ENCODE data around the gene ZBTB16.

The ZBTB16 gene

GRCh38 chr11:114152785-114153184, 93.3 kb downstream of the ZBTB16 start:
- no peaks in the 10 kb centered on the region for H3K9me3 ChIP-seq (ENCODE audit: low read length)
- H3K36me3 ChIP-seq (ENCODE audit: insufficient read depth, low read length) = peaks cover 17% of the 10 kb centered on the region
- H3K9ac ChIP-seq (ENCODE audit: low read length) = no peak overlapping the region
- no peaks in the 10 kb centered on the region for H3K27me3 ChIP-seq (ENCODE audit: control insufficient read depth in 1 of 2, insufficient read depth in 2 of 2, low read length in 2 of 2)
- H3K4me1 ChIP-seq (ENCODE audit: insufficient read depth, low read length) = peaks cover 68% of the 10 kb centered on the region
- peak overlapping the region; percentile 0 for H3K27ac ChIP-seq (ENCODE audit: low read depth, low read length)
- H3K4me3 ChIP-seq (ENCODE audit: low read depth in 1 of 2, low read length in 2 of 2) = no peak overlapping the region

- Histone ChIP-seq H3K36me3 (ENCODE audit: insufficient read depth, low read length) (peaks cover 21% of the 10 kb centered on the region), H3K9me3 (ENCODE audit: low read length) (no peaks in the 10 kb centered on the region), H3K4me1 (ENCODE audit: insufficient read depth, low read length) (peaks cover 68% of the 10 kb centered on the region), H3K27ac (ENCODE audit: low read depth, low read length) (no peak overlapping the region), H3K4me3 (ENCODE audit: low read depth in 1 of 2, low read length in 2 of 2) (no peak overlapping the region), H3K27me3 (ENCODE audit: control insufficient read depth in 1 of 2, insufficient read depth in 2 of 2, low read length in 2 of 2) (no peaks in the 10 kb centered on the region), H3K9ac (ENCODE audit: low read length) (no peak overlapping the region)
Observed at GRCh38 chr11:114153224-114153623, 93.7 kb downstream of the ZBTB16 start.

GRCh38 chr11:114154271-114155047, 94.9 kb downstream of the ZBTB16 start:
- Histone ChIP-seq H3K9me3 (ENCODE audit: low read length) (no peaks in the 10 kb centered on the region), H3K36me3 (ENCODE audit: insufficient read depth, low read length) (peaks cover 27% of the 10 kb centered on the region), H3K4me3 (ENCODE audit: low read depth in 1 of 2, low read length in 2 of 2) (no peak overlapping the region), H3K9ac (ENCODE audit: low read length) (no peak overlapping the region), H3K27ac (ENCODE audit: low read depth, low read length) (no peak overlapping the region), H3K4me1 (ENCODE audit: insufficient read depth, low read length) (peaks cover 72% of the 10 kb centered on the region), H3K27me3 (ENCODE audit: control insufficient read depth in 1 of 2, insufficient read depth in 2 of 2, low read length in 2 of 2) (no peaks in the 10 kb centered on the region)

- peak overlapping the region; percentile 16 for H3K27ac ChIP-seq (ENCODE audit: low read depth, low read length)
- H3K9ac ChIP-seq (ENCODE audit: low read length) = no peak overlapping the region
- peaks cover 70% of the 10 kb centered on the region for H3K4me1 ChIP-seq (ENCODE audit: insufficient read depth, low read length)
Observed at GRCh38 chr11:114155116-114155515, 95.6 kb downstream of the ZBTB16 start.

GRCh38 chr11:114156131-114156581, 96.6 kb downstream of the ZBTB16 start:
- Histone ChIP-seq H3K4me1 (ENCODE audit: insufficient read depth, low read length) (peaks cover 72% of the 10 kb centered on the region), H3K27ac (ENCODE audit: low read depth, low read length) (no peak overlapping the region), H3K4me3 (ENCODE audit: low read depth in 1 of 2, low read length in 2 of 2) (no peak overlapping the region), H3K9ac (ENCODE audit: low read length) (no peak overlapping the region), H3K27me3 (ENCODE audit: control insufficient read depth in 1 of 2, insufficient read depth in 2 of 2, low read length in 2 of 2) (no peaks in the 10 kb centered on the region), H3K9me3 (ENCODE audit: low read length) (no peaks in the 10 kb centered on the region), H3K36me3 (ENCODE audit: insufficient read depth, low read length) (peaks cover 27% of the 10 kb centered on the region)

More at GRCh38 chr11:114155116-114155515, 95.6 kb downstream of the ZBTB16 start:
- H3K27me3 ChIP-seq (ENCODE audit: control insufficient read depth in 1 of 2, insufficient read depth in 2 of 2, low read length in 2 of 2) = no peaks in the 10 kb centered on the region
- H3K9me3 ChIP-seq (ENCODE audit: low read length) = no peaks in the 10 kb centered on the region
- H3K4me3 ChIP-seq (ENCODE audit: low read depth in 1 of 2, low read length in 2 of 2) = no peak overlapping the region
- peaks cover 27% of the 10 kb centered on the region for H3K36me3 ChIP-seq (ENCODE audit: insufficient read depth, low read length)

GRCh38 chr11:114156782-114157181, 97.3 kb downstream of the ZBTB16 start:
- peaks cover 75% of the 10 kb centered on the region for H3K4me1 ChIP-seq (ENCODE audit: insufficient read depth, low read length)
- H3K27me3 ChIP-seq (ENCODE audit: control insufficient read depth in 1 of 2, insufficient read depth in 2 of 2, low read length in 2 of 2) = no peaks in the 10 kb centered on the region
- peak overlapping the region; percentile 7 for H3K27ac ChIP-seq (ENCODE audit: low read depth, low read length)
- H3K9ac ChIP-seq (ENCODE audit: low read length) = no peak overlapping the region
- H3K36me3 ChIP-seq (ENCODE audit: insufficient read depth, low read length) = peaks cover 27% of the 10 kb centered on the region
- no peaks in the 10 kb centered on the region for H3K9me3 ChIP-seq (ENCODE audit: low read length)
- no peak overlapping the region for H3K4me3 ChIP-seq (ENCODE audit: low read depth in 1 of 2, low read length in 2 of 2)

- Histone ChIP-seq H3K9me3 (ENCODE audit: low read length) (no peaks in the 10 kb centered on the region), H3K36me3 (ENCODE audit: insufficient read depth, low read length) (peaks cover 27% of the 10 kb centered on the region), H3K27me3 (ENCODE audit: control insufficient read depth in 1 of 2, insufficient read depth in 2 of 2, low read length in 2 of 2) (no peaks in the 10 kb centered on the region), H3K27ac (ENCODE audit: low read depth, low read length) (peak overlapping the region; percentile 98), H3K4me3 (ENCODE audit: low read depth in 1 of 2, low read length in 2 of 2) (no peak overlapping the region), H3K9ac (ENCODE audit: low read length) (no peak overlapping the region), H3K4me1 (ENCODE audit: insufficient read depth, low read length) (peaks cover 77% of the 10 kb centered on the region)
Observed at GRCh38 chr11:114157476-114158050, 98.1 kb downstream of the ZBTB16 start.

- Histone ChIP-seq H3K27ac (ENCODE audit: low read depth, low read length) (peak overlapping the region; percentile 98), H3K4me3 (ENCODE audit: low read depth in 1 of 2, low read length in 2 of 2) (no peak overlapping the region), H3K27me3 (ENCODE audit: control insufficient read depth in 1 of 2, insufficient read depth in 2 of 2, low read length in 2 of 2) (no peaks in the 10 kb centered on the region), H3K9me3 (ENCODE audit: low read length) (no peaks in the 10 kb centered on the region), H3K4me1 (ENCODE audit: insufficient read depth, low read length) (peaks cover 81% of the 10 kb centered on the region), H3K9ac (ENCODE audit: low read length) (no peak overlapping the region), H3K36me3 (ENCODE audit: insufficient read depth, low read length) (peaks cover 27% of the 10 kb centered on the region)
Observed at GRCh38 chr11:114158421-114158820, 98.9 kb downstream of the ZBTB16 start.

- peaks cover 27% of the 10 kb centered on the region for H3K36me3 ChIP-seq (ENCODE audit: insufficient read depth, low read length)
- no peak overlapping the region for H3K4me3 ChIP-seq (ENCODE audit: low read depth in 1 of 2, low read length in 2 of 2)
- no peaks in the 10 kb centered on the region for H3K9me3 ChIP-seq (ENCODE audit: low read length)
- H3K27me3 ChIP-seq (ENCODE audit: control insufficient read depth in 1 of 2, insufficient read depth in 2 of 2, low read length in 2 of 2) = no peaks in the 10 kb centered on the region
- peak overlapping the region; percentile 9 for H3K9ac ChIP-seq (ENCODE audit: low read length)
- H3K27ac ChIP-seq (ENCODE audit: low read depth, low read length) = peak overlapping the region; percentile 98
- H3K4me1 ChIP-seq (ENCODE audit: insufficient read depth, low read length) = peaks cover 85% of the 10 kb centered on the region
Observed at GRCh38 chr11:114158886-114159285, 99.4 kb downstream of the ZBTB16 start.

GRCh38 chr11:114159320-114159719, 99.8 kb downstream of the ZBTB16 start:
- Histone ChIP-seq H3K9me3 (ENCODE audit: low read length) (no peaks in the 10 kb centered on the region), H3K27ac (ENCODE audit: low read depth, low read length) (peak overlapping the region; percentile 98), H3K27me3 (ENCODE audit: control insufficient read depth in 1 of 2, insufficient read depth in 2 of 2, low read length in 2 of 2) (no peaks in the 10 kb centered on the region), H3K4me3 (ENCODE audit: low read depth in 1 of 2, low read length in 2 of 2) (no peak overlapping the region), H3K4me1 (ENCODE audit: insufficient read depth, low read length) (peaks cover 88% of the 10 kb centered on the region), H3K36me3 (ENCODE audit: insufficient read depth, low read length) (peaks cover 27% of the 10 kb centered on the region), H3K9ac (ENCODE audit: low read length) (peak overlapping the region; percentile 47)

GRCh38 chr11:114159802-114160632, 100.5 kb downstream of the ZBTB16 start:
- Histone ChIP-seq H3K27ac (ENCODE audit: low read depth, low read length) (peak overlapping the region; percentile 98), H3K4me3 (ENCODE audit: low read depth in 1 of 2, low read length in 2 of 2) (peak overlapping the region in 1 of 2 donors; percentile 17), H3K4me1 (ENCODE audit: insufficient read depth, low read length) (peaks cover 88% of the 10 kb centered on the region), H3K27me3 (ENCODE audit: control insufficient read depth in 1 of 2, insufficient read depth in 2 of 2, low read length in 2 of 2) (no peaks in the 10 kb centered on the region), H3K9me3 (ENCODE audit: low read length) (no peaks in the 10 kb centered on the region), H3K9ac (ENCODE audit: low read length) (peak overlapping the region; percentile 83), H3K36me3 (ENCODE audit: insufficient read depth, low read length) (peaks cover 27% of the 10 kb centered on the region)
